GM18499 (cell line): ENCODE measurements around the gene PNPLA2.

ENCODE experiments used
- ATAC-seq: cut with Tn5 transposase; IDR thresholded peaks from one replicate; pipeline ENCODE4 v1.9.1; 2021; ENCODE audit warnings: moderate number of reproducible peaks; ENCODE audit not compliant: insufficient read depth, unreplicated experiment

The PNPLA2 gene

DNA sequence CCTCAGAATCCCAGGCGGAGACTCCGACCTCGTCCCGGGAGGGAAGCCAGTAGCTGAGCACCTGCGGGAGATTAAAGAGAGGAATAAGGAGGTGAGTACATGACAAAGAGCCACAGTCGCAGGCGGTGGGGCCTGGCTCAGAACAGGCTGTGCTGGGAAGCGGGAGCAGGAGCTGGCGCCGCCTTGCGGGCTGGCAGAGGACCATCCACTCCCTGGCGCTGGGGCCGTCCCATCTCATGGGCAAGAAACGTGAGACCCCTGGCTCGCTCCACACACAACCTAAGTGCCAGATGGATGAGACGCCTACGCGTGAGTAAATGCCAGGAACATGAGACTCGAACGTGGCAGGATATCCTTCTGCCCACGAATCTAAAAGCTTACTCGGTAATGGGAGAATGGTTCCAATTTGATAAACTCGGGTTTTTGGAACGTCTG lies 35.1 kb upstream of the PNPLA2 start:
- ATAC-seq = no peak

DNA sequence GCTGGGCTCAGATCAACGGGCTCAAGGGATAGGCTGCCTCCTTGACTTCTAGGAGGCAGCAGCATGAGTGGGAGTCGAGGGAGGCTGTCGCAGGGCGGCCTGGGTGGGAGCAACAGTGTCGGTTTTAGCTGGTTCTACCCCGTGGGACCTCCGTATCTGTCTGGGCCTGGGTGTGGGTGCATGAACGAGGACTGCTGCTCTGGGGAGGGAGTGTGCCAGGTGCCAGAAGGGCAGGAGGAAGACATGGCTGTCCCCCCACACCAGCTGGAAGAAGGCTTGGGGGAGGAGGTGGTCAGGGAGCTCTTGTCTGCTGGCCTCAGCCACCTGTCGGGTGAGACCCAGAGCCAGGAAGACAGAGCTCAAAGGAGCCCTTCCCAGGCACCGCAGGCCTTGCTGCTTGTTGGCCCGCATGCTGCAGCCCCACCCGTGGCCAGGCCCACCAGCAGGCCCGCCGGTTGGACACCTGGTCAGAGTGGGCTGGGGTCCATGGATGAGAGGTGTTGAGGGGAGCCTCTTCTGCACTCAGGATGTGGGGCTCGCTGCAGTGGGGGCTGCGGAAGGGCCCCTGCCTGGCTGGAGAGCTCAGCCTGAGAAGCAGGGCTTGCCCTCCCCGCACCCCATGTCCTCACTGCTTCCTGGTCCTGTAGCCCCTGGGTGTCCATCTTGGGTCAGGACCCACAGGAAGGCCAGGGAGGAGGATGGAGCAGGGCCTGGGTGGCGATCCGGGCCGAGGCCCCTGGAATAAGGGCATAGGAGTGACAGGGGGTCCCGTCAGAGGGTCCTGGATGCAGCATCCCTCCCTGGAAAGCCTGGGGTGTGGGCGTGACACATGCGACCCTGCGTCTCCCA lies 32.3 kb upstream of the PNPLA2 start:
- no peak for ATAC-seq

DNA sequence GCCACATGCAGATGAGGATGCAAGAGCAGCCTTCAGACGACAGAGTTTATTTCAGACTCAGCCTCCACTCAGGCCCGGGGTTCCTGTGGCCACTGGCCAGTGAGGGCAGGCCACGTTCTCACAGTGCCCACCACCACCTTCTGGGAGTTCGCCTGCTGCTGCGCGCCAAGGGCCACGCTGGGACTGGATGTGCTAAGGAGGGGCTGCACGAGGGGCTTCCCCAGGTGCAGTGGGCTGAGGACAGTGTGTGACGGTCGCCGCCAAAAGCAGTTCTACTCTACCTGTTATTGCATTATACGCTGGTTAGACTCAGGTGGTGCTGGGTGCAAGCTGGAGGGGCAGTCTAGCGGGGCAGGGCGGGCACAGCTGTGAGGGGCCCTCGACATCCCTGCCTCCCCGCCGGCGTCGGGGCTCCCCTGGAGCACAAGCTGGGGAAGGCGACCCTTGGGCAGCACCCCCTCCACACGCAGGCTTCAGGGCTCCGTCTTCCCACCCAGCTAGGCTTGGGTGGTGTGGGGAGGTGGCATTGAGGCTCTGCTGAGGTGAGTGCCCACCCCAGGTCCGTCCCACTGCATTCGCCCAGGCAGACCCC lies 31.5 kb upstream of the PNPLA2 start:
- no peak for ATAC-seq

DNA sequence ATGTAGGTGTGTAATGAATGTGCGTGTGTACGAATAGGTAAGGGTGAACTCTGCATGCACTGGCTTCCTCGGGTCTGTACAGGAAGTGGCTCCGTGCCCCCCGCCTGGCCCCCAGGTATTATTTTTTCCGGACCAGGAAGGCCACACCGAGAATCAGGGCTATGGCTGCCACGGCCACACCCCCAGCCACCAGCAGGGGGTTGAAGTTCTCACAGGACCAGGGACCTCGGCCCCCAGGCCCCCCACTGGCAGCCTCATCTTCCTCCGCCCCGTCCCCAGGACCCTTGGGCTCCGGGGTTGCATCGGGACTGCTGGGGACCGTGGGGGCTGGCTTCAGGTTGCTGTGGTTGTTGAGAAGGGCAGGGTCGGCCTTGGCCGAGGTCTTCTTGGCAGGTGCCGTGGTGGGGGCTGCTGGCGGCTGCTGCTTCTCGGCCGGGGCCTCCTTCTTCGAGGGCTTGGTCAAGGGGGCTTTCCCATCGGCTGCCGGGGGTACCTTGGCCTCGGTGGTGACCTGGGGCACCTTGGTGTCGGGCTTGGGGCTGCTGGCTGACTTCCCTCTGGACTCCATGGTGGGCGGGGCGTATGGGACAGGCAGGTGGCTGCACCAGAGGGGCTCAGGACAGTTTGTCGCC lies 30.6 kb upstream of the PNPLA2 start:
- ATAC-seq = no peak

DNA sequence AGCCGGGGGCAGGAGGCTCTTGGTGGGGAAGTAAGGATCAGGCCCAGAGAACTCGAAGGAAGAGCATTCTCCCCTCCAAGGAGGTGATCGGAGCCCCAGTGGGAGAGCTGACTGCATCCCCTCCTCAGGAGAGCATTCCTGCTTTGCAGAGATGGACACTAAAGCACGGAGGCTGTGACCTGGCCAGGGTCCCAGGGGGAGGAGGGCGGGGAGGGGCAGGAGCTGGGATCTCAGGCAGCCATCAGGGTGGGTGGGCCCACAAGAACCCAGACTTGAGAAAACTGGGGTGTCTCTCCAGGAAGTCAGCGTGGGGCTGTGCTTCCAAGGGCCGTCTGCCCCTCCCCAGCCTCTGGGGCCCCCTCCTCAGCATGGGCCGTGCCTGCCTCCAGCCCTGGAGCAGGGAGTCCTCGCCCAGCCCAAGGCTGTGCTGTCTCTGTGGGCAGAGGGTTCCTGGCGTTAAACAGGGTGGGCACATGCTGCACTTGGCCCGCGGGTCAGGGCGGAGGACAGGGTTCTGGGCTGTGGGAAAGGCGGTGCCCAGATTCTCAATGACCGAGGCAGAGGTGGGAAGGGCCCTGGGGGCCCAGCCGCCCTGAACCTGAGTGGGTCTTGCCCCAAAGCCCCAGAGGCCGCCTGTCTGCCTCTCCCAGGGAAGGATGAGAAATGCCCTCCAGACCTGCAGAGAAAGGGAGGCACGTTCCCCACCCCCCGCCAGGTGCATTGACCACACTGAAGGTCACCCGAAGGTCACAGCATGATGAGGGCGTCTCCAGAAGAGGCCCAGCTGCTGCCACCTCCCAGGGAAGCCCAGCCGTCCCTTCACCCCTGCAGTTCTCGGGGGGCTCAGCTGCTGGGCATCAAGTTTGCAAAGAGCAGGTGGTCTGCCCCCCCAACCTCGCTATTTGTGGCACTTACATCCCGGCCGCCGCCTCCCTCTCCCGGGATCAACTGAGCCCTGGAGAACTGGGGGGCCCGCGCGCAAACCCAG lies 29.5 kb upstream of the PNPLA2 start:
- ATAC-seq = no peak

DNA sequence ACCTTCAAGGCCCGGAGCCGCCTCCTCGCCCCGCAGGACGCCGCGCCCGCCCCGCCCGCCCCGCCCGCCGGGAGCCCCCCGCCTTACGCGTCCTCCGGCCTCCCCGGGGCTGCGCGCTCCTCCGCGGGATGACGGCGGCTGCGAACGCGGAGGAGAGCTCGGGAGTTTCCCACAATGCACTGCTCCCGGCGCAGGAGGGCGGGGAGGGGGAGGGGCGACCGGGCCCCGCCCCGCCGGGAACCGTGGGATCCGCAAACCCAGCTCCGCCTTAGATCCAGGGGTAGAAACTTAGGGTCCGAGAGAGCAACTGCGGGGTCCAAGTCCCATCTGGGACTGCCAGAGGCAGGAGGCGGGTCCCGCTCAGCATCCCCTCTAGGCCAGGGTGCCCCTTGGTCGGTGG lies 28.8 kb upstream of the PNPLA2 start, which contains the start of gene CEND1:
CEND1 (minus strand) TSS at position 148 of the 400 bp plus-strand sequence. CDS start 1,514 bp downstream, outside the sequence.
- no peak for ATAC-seq

DNA sequence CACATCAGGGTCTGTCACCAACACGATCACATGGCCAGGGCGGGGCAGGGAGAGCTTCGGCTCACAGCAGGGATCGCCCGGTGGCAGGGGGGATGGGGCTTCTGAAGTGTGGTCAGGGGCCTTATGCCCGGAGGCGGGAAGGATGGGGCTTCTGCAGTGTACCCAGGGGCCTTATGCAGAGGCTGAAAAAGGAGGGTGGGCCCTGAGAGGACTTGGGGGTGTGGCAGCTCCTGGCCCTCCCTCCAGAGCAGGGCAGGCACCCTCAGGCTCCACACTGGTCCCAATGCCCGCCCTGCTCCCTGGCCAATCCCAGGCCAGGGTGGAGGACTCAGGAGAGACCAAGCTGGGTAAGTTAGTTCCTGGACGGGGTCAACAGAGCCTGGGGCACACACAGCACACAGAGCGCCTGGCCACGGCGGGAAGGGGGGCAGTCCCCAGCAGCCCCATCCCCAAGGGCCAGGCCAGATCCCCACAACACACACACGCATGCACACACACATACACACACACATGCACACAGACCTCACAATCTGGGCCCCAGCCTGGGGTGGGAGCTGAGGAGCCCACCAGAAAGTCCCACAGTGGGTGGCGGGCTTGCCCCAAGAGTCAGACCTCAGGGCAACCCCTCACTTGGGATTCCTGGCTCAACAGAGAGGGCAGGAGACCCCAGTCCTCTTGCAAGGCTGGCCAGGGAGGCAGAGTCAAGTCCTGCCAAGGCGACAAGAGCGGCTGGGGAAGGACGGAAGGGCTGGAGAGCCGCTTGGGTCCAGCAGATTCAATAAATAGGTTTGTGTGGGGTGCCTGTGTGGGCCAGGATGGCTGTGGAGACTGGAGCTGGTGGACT lies 27.8 kb upstream of the PNPLA2 start:
- ATAC-seq = no peak

DNA sequence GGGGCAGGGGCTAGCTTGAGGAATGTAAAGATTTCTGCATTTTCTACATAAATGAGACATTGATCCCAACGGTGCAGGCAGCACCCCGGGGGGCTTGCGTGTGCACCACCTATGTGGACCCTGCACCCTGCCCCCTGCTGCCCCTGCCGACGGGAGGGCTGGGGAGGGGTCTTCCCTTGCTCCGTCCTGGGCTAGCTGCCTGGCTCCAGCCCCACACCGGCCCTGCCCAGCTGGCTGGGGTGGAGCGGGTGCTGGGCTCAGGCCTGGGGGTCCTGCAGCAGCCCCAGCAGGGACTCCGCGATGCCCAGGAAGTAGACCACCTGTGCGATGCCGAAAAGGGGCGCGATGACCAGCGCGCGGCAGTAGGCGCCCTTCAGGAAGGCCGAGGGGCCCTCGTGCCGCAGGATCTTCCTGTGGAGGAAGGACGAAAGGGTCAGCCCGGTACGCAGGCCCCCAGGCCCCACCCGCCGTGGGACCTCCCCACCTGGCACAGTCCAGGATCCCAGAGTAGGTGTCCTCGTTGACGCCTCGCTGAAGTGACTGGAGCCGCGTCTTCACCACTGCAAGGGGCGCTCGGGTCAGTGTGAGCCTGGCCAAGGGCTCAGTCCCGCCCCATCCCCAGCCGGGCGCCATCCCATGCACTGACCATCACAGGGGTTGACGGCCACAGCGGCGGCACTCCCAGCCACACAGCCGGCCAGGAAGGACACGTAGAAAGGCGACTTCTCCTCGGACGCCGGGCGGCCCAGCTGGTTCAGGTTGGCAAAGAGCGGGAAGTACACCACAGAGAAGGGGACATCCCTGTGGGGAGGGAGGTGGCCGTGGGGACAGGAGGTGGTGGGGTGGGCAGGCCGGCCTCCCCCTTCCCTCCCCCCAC lies 26.8 kb upstream of the PNPLA2 start:
- ATAC-seq = no peak

DNA sequence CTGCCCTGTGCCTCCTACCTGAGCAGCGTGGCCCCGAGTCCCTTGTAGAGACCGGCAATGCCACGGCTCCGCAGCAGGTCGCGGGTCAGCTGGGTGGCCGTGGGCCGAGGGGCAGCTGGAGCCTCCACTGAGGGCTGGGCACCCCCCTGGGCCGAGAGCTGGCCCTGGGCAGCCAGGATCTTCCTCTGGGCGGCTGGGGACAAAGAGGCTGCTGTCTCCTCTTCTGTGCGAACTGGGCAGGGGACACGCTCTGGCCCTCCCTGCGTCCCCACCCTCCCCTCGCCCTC lies 26.2 kb upstream of the PNPLA2 start:
- no peak for ATAC-seq

DNA sequence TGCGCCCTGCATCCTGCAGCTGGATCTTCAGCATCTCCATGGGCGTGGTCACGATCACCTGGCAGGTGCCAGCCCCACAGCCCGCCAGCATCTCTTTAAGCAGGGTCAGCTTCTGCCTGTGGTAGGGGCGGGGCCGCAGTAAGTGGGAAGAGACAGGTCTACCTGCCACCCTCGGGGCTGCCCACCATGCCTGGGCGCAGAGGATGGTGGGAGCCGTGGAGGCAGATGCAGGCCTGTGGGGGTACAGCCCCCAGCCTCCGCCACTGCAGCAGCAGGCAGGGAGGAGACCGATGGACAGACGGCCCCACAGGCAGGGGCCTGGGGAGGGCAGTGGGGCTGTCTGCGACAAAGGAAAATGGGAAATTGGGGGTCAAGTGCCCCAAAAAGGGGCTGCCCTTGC lies 25.8 kb upstream of the PNPLA2 start:
- no peak for ATAC-seq

DNA sequence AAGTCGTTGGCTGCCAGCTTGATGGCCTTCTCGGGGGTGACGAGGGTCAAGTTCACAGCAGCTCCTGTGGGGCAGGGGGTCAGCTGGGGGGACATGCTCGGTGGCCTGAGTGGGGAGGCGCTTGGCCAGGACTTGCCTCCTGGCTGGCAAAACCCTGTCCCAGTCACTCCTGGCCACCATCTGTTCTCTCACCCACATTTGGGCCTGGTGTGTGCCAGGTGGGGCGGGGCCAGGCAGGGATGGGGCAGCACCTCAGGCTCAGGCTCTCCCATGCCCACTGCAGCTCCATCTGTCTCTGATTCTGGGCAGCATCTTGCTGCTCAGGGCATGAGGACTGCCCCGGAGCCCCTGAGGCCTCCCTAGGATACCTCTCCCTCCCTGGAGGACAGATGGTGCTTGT lies 25.2 kb upstream of the PNPLA2 start:
- ATAC-seq = no peak

DNA sequence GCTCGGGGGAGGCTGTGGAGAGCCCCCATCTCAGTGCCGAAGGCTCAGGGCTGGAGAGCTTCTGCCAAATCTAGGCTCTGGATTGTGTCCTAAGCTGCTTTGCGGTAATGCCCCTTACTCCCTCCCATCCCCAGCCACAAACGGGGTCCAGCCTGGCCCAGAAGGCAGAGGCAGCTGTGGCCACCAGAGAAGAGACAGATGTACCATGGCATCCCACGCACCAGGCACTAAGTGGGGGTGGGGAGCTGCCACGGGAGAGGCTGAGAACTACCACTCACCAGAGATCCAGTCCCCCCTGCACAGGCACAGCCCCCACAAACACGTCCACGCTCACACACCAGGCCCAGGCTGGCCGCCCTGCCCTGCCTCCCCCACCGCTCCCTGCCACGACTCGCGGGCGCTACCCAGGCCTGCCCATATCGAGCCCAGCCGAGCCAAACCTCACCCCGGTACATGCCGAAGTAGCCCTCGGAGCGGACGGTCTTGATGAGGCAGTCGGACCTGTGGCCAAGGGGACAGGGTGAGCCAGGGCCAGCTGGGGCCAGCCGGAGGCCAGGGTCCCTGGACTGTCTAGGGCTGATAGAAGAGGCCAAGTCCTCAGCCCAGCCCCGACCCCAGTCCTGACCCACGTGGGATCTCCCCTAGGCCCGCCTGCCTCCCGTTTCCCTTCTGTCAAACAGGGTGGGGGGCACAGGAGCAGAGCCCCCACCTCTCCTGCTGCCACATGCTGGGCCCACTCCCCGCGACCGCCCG lies 24.5 kb upstream of the PNPLA2 start:
- no peak for ATAC-seq

DNA sequence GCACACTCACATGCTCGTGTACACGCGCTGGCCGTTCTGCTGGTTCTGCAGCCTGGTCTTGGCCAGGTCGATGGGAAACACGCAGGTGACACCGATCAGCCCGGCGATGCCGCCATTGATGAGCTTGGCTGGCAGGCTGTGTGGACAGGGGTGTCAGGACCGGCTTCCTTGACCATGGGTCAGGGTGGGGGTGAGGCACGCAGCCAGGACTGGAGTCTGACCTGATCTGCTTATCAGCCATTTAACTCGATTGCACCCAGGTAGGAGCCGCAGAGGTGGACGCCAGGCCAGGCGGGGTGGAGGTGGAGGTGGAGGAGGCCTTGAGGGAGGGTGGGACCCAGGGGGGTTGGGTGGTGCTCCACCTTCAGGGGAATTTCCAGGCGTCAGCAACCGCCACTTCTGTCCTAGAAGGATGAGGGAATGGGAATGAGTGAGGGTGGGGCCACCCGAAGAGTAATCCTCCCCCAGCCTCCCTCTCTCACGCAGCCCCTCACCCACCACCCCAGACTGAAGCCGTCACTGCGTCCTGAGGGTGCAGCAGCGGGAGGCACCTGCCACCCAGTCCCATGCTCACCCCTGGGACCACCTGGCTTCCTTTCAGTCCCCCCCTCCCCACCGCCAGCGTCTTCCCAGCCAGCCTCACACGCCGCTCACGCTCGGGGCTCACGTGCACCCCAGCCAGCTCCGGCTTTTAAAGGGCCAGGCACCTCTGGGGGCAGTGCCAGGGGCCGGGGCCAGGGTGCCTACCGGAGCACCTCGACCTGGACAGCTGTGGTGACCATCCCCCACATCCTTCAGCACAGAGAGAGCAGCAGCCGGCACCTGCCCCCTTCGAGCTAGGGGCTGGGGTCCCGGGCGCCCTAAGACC lies 23.7 kb upstream of the PNPLA2 start:
- ATAC-seq = no peak

DNA sequence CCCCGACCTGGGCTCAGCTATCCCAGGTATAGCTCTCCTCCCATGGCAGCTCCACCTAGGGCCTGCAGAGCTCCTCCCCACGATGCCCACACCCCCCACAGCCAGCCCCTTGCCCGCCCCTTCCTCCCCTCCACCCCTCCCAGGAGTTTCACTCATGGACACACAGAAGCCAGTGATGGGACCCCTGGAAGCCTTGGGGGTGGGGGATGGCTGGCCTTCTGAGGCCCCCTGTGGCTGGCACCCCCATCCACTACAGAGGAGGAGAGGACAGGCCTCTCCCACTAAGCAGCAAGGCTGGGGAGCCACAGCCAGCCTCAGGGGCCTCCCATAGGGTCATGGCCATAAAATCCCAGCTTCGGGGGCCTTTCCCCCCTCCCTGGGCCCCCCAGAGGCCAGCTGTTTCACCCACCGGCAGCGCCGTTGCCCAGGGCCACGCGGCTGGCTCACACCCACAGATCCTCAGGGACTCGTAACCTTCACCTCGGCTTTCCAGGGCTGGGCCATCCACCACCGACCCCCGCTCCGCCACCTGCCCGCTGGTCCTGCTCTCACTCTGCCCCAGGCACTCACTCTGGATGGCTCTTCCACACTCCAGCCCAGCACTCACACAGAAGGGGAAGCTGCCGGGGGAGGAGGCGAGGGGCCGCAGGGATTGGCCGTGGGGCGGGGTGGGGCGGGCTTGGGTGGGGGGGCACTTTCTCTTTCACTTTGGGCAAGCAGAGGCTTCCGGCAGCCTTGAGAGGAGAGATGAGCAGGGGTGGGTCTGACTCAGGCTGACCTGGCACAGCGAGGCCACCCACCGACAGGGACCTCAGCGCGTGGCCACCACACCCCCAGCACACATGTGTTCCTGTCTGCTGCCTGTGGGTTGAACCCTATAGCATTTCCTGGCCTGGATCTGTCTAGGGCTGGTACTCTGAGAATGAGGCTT lies 22.8 kb upstream of the PNPLA2 start:
- ATAC-seq = no peak

DNA sequence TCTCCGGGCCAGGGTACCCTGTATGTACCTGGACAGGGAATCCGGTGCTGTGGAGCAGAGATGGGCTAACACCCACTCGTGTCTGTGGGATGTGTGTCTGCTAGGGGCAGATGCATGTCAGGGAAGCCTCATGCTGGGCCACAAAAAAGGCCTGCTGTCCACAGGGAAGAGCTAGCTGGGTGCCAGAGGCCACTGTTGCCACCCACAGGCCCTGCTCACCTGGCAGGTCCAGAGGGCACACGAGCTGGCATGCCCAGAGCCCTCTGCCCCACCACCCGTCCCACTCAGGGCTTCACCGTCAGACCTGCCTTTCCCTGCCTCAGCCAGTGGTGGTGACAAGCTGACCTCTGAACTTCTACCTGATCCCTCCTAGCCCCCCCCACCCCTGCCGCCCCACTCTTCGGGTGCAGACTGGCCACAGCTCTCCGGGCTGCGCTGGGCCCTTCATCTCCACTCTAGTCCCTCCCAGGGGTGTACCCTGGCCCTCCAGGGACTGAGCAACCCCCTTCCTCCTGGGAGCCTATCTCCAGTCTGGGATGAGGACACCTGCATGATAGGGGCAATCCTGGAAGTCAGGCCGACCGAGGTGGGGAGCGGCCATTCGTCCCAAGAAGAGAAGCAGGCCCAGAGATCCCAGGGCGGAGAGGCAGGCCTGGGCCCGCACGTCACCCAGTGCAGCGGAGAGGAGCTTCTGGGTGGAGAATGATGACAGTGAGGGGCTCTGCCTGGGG lies 22.0 kb upstream of the PNPLA2 start:
- ATAC-seq = no peak
